OCI-LY1 (cell line): ENCODE measurements around the gene WDR20.

ENCODE experiments used
- H2AFZ ChIP-seq: fragments of 200-600 bp; sonication (generic), shearing (Covaris generic); 2 replicates; pipeline ENCODE4 v1.6.0; 2014; ENCODE audit warnings: antibody characterized with exemption, mild to moderate bottlenecking, low read length
- H3F3A ChIP-seq: fragments of 200-600 bp; sonication (generic), shearing (Covaris generic); 2 replicates; pipeline ENCODE4 v1.6.0; 2014; ENCODE audit warnings: mild to moderate bottlenecking, antibody characterized with exemption, low read length, moderate library complexity; ENCODE audit not compliant: insufficient read depth
- H3K27ac ChIP-seq: fragments of 200-600 bp; sonication (generic); 2 replicates; pipeline ENCODE4 v1.5.1; 2014; ENCODE audit warnings: low read length, mixed run types, mild to moderate bottlenecking, low read depth; ENCODE audit not compliant: poor library complexity, severe bottlenecking
- H3K27me3 ChIP-seq: fragments of 200-600 bp; sonication (generic); 2 replicates; pipeline ENCODE4 v1.6.0; 2014; ENCODE audit warnings: antibody characterized with exemption, mild to moderate bottlenecking, low read length, moderate library complexity; ENCODE audit not compliant: insufficient read depth
- H3K36me3 ChIP-seq: fragments of 200-600 bp; sonication (generic); 2 replicates; pipeline ENCODE4 v1.6.1; 2014; ENCODE audit warnings: mild to moderate bottlenecking, antibody characterized with exemption, low read length, moderate library complexity, mixed read lengths; ENCODE audit not compliant: insufficient read depth
- H3K4me1 ChIP-seq: fragments of 200-600 bp; sonication (generic); 2 replicates; pipeline ENCODE4 v1.5.1; 2014; ENCODE audit warnings: mild to moderate bottlenecking, low read length, moderate library complexity; ENCODE audit not compliant: insufficient read depth, severe bottlenecking
- H3K4me2 ChIP-seq: fragments of 200-600 bp; sonication (generic), shearing (Covaris generic); 2 replicates; pipeline ENCODE4 v1.6.1; 2014; ENCODE audit warnings: low read length
- H3K4me3 ChIP-seq: fragments of 200-600 bp; sonication (generic); 2 replicates; pipeline ENCODE4 v1.5.1; 2014; ENCODE audit warnings: low read length, low read depth, mild to moderate bottlenecking, mixed read lengths; ENCODE audit not compliant: poor library complexity, severe bottlenecking
- H3K79me2 ChIP-seq: fragments of 200-600 bp; shearing (Covaris generic); 2 replicates; pipeline ENCODE4 v1.6.1; 2016; ENCODE audit warnings: mixed run types, low read length, mixed read lengths; ENCODE audit not compliant: insufficient read depth
- H3K9ac ChIP-seq: fragments of 200-600 bp; sonication (generic), shearing (Covaris generic); 2 replicates; pipeline ENCODE4 v1.6.1; 2014; ENCODE audit warnings: mild to moderate bottlenecking, low read length, mixed read lengths
- H3K9me2 ChIP-seq: fragments of 200-600 bp; sonication (generic), shearing (Covaris generic); 2 replicates; pipeline ENCODE4 v1.6.1; 2014; ENCODE audit warnings: low read depth, mild to moderate bottlenecking, low read length, mixed read lengths
- H3K9me3 ChIP-seq: fragments of 200-600 bp; shearing (Covaris generic); 2 replicates; pipeline ENCODE4 v1.6.1; 2014; ENCODE audit warnings: low read length, mixed read lengths
- H4K20me1 ChIP-seq: fragments of 200-600 bp; sonication (generic), shearing (Covaris generic); 2 replicates; pipeline ENCODE4 v1.6.0; 2016; ENCODE audit warnings: mild to moderate bottlenecking, low read length; ENCODE audit not compliant: insufficient read depth
- CTCF ChIP-seq: fragments of 200-600 bp; sonication (generic), shearing (Covaris generic); IDR thresholded peaks from 2 replicates; pipeline ENCODE4 v1.5.1; 2017; ENCODE audit warnings: mild to moderate bottlenecking, antibody characterized with exemption, low read length, moderate library complexity, mixed read lengths
- EZH2 ChIP-seq: fragments of 200-600 bp; sonication (generic), shearing (Covaris generic); IDR thresholded peaks from 2 replicates; pipeline ENCODE4 v1.8.0; 2017; ENCODE audit warnings: borderline replicate concordance, mixed run types, mild to moderate bottlenecking, antibody characterized with exemption, low read length, moderate library complexity, mixed read lengths

WDR20 gene

DNA sequence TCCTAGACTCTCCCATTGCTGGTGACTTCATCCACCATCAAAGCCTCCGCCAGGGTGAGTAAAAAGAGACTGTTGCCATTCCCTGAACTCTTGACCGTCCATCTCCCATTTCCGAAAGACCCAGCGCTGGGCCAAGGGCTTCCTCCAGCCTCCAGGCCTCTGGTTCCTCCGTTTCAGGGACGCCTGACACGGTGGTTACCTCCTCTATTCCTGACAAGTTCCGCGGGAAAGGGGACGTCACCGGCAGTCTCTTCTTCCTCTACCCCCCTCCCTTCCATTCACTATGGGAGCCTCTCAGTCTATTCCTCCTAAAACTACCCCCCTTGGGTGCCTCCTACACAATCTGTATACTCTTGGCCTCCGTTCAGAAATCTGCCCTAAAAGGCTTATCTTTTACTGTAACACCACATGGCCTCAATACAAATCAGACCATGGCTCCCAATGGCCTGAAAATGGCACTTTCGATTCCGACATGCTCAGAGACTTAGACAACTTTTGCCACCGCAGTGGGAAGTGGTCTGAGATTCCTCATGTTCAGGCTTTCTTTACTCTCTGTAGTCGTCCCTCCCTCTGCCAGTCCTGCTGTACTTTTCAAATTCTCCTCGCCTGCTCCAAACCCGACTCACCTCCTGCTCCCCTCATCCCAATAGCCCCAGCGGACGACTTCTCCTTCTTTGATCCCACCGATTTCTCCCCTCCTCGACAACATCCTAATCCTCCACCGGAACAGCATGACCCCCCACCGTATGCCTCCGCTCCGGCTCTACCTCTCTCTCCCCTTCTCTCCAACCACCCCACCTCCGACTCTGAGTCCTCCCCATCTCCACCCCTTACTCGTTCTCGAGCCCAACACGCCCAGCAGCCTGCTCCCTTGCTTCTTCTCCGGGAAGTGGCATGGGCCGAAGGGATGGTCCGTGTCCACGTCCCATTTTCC lies 94.9 kb downstream of the WDR20 start:
- Histone ChIP-seq H3K9me3 (no peaks in the 10 kb centered on the region), H3K27me3 (no peaks in the 10 kb centered on the region), H3K79me2 (no peaks in the 10 kb centered on the region), H3K36me3 (peaks cover 24% of the 10 kb centered on the region; the same call in 1 of the 2 replicates), H2AFZ (0 out of 2 replicates have a peak overlapping the region, but pooled peaks have one; percentile 28), H3K4me1 (peaks cover 41% of the 10 kb centered on the region), H3K27ac (peak overlapping the region; percentile 82), H3F3A (no peaks in the 10 kb centered on the region), H3K4me3 (peak overlapping the region; percentile 80), H3K9me2 (no peaks in the 10 kb centered on the region), H3K9ac (peak overlapping the region; percentile 78), H4K20me1 (no peaks in the 10 kb centered on the region), H3K4me2 (peak overlapping the region; percentile 79)
- TF ChIP-seq EZH2 (no peak), CTCF (no peak)

DNA sequence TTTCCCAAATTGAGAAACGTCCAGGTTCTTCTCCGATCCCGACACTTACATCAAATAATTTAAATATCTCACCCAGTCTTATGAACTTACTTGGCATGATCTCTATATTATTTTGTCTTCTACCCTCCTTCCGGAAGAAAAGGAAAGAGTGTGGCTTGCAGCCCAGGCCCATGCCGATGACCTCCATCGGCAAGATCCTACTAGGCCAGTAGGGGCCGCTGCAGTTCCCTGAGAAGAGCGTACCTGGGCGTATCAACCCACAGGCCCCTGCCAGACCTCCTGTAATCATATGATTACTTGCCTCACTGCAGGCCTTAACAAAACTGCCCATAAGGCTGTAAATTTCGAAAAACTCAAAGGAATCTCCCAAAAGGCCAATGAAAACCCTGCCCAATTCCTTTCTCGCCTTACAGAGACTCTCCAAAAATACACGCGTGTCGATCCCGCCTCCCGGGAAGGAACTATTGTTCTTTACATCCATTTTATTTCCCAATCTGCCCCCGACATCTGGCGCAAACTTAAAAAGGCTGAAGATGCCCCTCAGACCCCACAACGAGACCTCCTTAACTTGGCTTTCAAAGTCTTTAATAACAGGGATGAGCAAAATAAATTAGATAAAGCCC lies 95.7 kb downstream of the WDR20 start:
- Histone ChIP-seq H3K27ac (peak overlapping the region; percentile 82), H3K4me3 (peak overlapping the region; percentile 80), H3K4me2 (peak overlapping the region; percentile 79), H3K9ac (peak overlapping the region; percentile 78), H3K9me3 (no peaks in the 10 kb centered on the region), H2AFZ (0 out of 2 replicates have a peak overlapping the region, but pooled peaks have one; percentile 28), H4K20me1 (no peaks in the 10 kb centered on the region), H3K79me2 (no peaks in the 10 kb centered on the region), H3K4me1 (peaks cover 39% of the 10 kb centered on the region), H3F3A (no peaks in the 10 kb centered on the region), H3K9me2 (no peaks in the 10 kb centered on the region), H3K27me3 (no peaks in the 10 kb centered on the region), H3K36me3 (peaks cover 23% of the 10 kb centered on the region; the same call in 1 of the 2 replicates)
- TF ChIP-seq CTCF (peak; percentile 62), EZH2 (no peak)

DNA sequence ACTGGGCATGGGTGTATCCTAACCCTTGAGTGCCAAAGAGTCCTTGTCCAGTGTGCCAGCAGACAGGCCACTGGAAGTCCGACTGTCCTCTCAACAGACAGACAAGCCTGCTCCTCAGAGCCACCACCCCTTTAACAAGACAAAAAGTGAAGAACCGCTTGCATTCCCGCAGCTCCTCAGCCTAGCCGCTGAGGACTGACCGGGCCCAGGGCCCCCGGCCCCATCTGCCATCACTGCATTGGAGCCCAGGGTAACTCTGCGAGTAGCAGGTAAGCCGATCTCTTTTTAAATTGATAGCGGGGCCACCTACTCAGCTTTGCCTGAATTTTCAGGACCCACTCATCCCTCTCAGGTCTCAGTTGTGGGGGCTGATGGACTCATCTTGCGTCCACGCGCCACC lies 96.3 kb downstream of the WDR20 start:
- Histone ChIP-seq H3K79me2 (no peaks in the 10 kb centered on the region), H3K9ac (no peak overlapping the region), H3K27ac (no peak overlapping the region), H3F3A (no peaks in the 10 kb centered on the region), H3K27me3 (no peaks in the 10 kb centered on the region), H3K4me3 (no peak overlapping the region), H3K9me2 (no peaks in the 10 kb centered on the region), H3K36me3 (peaks cover 17% of the 10 kb centered on the region; the same call in 1 of the 2 replicates), H3K9me3 (no peaks in the 10 kb centered on the region), H4K20me1 (no peaks in the 10 kb centered on the region), H3K4me2 (no peak overlapping the region), H3K4me1 (peaks cover 33% of the 10 kb centered on the region), H2AFZ (no peak overlapping the region)
- TF ChIP-seq EZH2 = no peak
- no peak for TF ChIP-seq CTCF
